GM19099 (cell line): ENCODE measurements around the gene EP400.

ENCODE experiments used
- POLR2A ChIP-seq: IDR thresholded peaks from 3 replicates; pipeline ENCODE4 v1.6.1; 2011; ENCODE audit warnings: low read depth; ENCODE audit not compliant: insufficient read length; ENCODE audit errors: extremely low read depth

The EP400 gene

GRCh38 chr12:131908092-131909080, 41.4 kb upstream of the EP400 start:
- no peak for TF ChIP-seq POLR2A

- no peak for TF ChIP-seq POLR2A
These were observed 40.5 kb upstream of the EP400 start for GRCh38 chr12:131909081-131909751.

- TF ChIP-seq POLR2A = no peak
These were observed 40.0 kb upstream of the EP400 start for GRCh38 chr12:131909752-131910219.

- no peak for TF ChIP-seq POLR2A
These were observed 39.3 kb upstream of the EP400 start for GRCh38 chr12:131910302-131911027.

GRCh38 chr12:131911028-131911650, 38.6 kb upstream of the EP400 start:
- no peak for TF ChIP-seq POLR2A

GRCh38 chr12:131911851-131912477, 37.8 kb upstream of the EP400 start:
- no peak for TF ChIP-seq POLR2A

GRCh38 chr12:131912518-131913274, 37.0 kb upstream of the EP400 start:
- no peak for TF ChIP-seq POLR2A

GRCh38 chr12:131913666-131914065, 36.1 kb upstream of the EP400 start:
- TF ChIP-seq POLR2A = no peak

GRCh38 chr12:131914179-131914702, 35.5 kb upstream of the EP400 start:
- no peak for TF ChIP-seq POLR2A

- no peak for TF ChIP-seq POLR2A
These were observed 34.6 kb upstream of the EP400 start for GRCh38 chr12:131915000-131915689.

GRCh38 chr12:131915823-131916222, 33.9 kb upstream of the EP400 start:
- TF ChIP-seq POLR2A = no peak

- TF ChIP-seq POLR2A = no peak
These were observed 33.2 kb upstream of the EP400 start for GRCh38 chr12:131916306-131917138.
